GM19324 (cell line): ENCODE data around the gene HEBP2.
"Not testable (repeated sequence)": the region's sequence is repeated elsewhere in the genome, so short reads cannot be mapped to it uniquely, and the experiment has no call there.

ENCODE experiments used
- ATAC-seq: cut with Tn5 transposase; IDR thresholded peaks from one replicate; pipeline ENCODE4 v1.9.1; 2021; ENCODE audit warnings: mild to moderate bottlenecking, moderate library complexity; ENCODE audit not compliant: unreplicated experiment, low FRiP score

Gene HEBP2, protein sequence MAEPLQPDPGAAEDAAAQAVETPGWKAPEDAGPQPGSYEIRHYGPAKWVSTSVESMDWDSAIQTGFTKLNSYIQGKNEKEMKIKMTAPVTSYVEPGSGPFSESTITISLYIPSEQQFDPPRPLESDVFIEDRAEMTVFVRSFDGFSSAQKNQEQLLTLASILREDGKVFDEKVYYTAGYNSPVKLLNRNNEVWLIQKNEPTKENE

GRCh38 chr6:138403801-138404665 lies at the start of gene HEBP2:
Gene HEBP2 (plus strand): TSS chr6:138404223. CDS start chr6:138404496, 273 bp downstream.
- peak; percentile 95 for ATAC-seq

DNA sequence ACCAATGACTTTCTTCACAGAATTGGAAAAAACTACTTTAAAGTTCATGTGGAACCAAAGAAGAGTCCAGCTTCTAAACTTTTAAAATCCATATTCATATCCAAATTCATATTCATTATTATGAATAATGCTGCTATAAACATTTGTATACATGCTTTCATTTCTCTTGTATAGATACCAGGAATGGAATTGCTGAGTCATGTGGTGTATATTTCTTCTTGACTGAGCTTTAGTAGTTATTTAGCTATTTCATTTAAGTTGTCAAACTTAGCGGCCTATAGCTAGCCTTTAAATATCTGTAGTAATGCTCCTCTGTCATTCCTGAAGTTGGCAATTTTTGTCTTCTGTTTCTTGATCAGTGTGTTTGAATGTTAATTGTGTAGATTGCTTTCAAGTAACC lies 46.1 kb upstream of the HEBP2 start:
- no peak for ATAC-seq

- ATAC-seq: not testable (repeated sequence)
Measured at GRCh38 chr6:138368684-138369083, 35.3 kb upstream of the HEBP2 start.

- no peak for ATAC-seq
Measured at GRCh38 chr6:138370631-138371451, 33.2 kb upstream of the HEBP2 start.

- no peak for ATAC-seq
Measured at GRCh38 chr6:138371452-138371711, 32.6 kb upstream of the HEBP2 start.

DNA sequence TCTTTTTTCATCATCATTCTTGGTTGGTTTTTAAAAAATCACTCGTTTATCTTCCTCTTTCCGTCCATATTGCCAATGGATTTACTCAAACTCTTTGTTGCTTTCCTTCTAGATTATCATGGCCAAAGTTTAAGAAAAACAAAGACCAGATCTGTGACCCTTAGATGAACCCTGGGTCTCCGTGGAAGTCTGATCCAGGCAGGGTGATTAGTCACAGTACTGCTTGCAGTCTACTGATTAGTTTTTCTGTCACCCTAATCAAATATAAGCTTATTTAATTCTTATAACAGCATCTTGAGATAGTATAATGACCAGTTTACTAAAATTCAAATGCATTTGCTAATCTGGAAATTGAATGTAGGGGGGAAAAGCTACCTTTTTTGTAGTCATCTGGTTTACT lies 32.3 kb upstream of the HEBP2 start:
- no peak for ATAC-seq

DNA sequence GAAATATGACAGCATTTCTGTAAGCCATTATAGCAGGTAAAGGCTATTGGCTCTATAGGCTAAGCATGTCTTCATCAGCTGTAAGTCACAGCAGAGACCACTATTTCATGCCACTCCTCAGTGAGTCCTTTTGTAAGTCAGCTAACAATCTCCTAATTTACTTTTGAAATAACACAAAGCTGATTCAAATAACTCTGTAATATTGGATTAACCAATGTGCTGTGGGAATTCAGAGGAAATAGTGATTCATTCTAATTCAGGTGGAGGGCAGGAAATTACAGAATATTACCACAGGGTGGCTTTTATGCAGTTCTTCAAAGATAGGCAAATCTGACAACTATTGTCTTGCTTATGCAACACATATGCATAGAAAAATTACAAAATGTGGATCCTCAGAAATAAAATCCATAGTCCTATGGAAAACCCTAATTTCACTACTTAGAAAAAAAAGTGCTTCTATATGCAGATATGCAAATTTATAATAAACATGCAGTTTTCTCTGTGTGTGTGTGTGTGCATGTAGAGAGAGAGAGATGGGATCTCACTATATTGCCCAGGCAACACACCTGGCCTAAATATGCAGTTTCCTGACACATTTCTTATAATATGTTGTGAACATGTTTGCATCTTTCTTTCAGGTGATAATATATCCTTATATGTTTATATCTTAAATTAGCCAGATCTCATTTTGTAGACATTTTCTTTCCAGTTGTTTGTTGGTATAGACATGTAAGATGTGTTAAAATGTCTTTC lies 31.1 kb upstream of the HEBP2 start:
- no peak for ATAC-seq

GRCh38 chr6:138374230-138374629 lies 29.8 kb upstream of the HEBP2 start:
- ATAC-seq: no peak

DNA sequence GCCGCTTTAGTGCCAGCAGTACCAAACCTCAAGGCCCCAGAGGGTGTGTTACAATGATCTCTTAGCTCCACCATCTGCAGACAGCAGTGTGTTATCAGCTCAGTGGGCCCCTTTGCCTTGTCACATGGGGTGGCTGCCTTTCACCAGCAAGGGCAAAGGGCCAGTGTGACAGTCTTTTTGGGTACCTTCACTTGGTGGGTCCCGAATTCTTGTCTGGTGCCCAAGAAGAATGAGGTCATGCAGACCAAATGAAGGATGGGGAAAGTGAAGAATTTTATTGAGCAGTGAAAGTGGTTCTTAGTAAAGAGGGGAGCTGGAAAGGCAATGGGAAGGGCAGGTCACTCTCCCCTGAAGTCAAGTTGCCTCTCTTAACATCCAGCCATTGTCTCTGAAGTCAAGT lies 29.2 kb upstream of the HEBP2 start:
- no peak for ATAC-seq

DNA sequence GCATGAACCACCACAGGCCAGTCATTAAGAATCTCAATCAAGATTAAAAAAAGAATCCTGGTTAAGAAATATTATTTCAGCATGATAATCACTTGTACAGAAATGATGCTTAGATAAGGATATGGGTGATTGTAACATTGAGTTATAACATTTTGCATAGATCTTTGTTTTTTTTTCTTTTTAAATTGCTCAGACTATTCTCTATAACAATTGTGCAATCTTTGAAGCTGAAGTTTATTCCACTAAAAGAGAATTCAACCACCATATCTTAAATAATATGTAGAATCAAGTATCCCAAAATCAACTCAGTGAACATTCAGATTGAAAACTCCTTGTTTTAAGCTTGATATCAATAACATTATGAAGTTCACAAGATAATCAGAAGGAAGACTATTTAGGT lies 27.0 kb upstream of the HEBP2 start:
- ATAC-seq: no peak

GRCh38 chr6:138377844-138378243 lies 26.2 kb upstream of the HEBP2 start, which contains the start of gene SMIM28:
Gene SMIM28 (plus strand): TSS chr6:138377905. CDS start chr6:138378073, 168 bp downstream.
- no peak for ATAC-seq

DNA sequence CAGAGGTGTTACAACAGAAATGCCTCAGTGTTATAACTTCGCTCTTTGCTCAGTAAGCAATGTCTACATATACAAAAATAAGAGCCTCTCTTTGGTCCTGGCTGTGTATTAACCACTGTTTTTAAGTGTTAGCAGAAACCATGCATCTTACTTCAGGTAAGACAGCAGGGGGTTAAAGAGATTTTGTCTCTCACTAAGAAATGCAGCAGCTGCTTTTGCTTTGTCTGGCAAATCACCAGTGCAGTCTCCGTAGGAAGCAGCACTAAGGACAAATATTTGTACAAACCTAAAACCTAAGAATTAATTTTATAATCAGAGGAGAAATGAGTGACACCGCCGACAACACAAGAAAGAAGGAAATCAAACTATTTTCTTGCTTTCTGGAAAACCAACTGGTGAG lies 25.6 kb upstream of the HEBP2 start:
- ATAC-seq: no peak

GRCh38 chr6:138382498-138383265 lies 21.3 kb upstream of the HEBP2 start:
- no peak for ATAC-seq

DNA sequence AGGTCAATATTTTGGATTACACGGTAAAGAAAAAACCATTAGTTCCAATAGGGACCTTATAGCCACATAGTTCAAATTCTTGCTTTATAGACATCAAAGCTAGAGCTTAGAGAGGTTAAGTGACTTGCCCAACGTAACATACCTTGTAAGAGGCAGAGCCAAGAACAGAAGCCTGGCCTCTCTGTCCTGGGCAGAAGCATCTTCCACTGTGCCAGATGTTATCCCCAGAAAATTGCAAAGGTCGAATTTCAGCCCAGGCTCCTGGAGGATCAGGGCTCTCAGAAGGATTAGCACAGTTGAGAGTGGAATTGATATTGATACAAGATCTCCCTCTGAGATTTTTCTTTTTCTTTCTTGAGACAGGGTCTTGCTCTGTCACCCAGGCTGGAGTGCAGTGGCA lies 20.2 kb upstream of the HEBP2 start:
- ATAC-seq: no peak

DNA sequence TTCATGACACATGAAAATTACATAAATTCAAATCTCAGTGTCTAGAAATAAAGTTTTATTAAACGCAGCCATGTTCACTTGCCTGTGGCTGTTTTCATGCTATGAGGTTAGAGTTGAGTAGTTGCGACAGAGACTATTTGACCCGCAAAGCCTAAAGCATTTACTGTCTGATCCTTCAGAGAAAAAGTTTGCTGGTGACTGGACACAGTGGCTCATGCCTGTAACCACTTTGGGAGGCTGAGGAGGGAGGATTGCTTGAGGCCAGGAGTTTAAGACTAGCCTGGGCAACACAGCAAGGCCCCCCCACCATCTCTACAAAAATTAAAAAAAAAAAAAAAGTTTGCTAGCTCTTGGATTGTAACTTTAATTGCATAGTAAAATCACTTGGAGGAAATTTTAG lies 17.1 kb upstream of the HEBP2 start:
- no peak for ATAC-seq

- ATAC-seq: no peak
Measured at GRCh38 chr6:138387577-138388368, 16.2 kb upstream of the HEBP2 start.

DNA sequence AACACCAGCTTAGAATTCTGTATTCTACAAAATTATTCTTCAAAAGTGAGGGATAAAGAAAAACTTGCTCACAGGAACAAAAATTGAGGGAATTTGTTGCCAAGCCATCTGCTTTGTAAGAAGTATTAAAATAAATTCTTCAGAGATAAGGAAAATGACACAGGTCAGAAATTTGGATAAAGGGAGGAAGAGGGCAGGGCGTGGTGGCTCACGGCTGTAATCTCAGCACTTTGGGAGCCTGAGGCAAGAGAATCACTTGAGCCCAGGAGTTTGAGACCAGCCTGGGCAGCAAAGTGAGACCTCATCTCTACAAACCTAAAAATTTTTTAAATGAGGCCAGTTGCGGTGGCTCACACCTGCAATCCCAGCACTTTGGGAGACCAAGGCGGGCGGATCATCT lies 14.5 kb upstream of the HEBP2 start:
- ATAC-seq: no peak

DNA sequence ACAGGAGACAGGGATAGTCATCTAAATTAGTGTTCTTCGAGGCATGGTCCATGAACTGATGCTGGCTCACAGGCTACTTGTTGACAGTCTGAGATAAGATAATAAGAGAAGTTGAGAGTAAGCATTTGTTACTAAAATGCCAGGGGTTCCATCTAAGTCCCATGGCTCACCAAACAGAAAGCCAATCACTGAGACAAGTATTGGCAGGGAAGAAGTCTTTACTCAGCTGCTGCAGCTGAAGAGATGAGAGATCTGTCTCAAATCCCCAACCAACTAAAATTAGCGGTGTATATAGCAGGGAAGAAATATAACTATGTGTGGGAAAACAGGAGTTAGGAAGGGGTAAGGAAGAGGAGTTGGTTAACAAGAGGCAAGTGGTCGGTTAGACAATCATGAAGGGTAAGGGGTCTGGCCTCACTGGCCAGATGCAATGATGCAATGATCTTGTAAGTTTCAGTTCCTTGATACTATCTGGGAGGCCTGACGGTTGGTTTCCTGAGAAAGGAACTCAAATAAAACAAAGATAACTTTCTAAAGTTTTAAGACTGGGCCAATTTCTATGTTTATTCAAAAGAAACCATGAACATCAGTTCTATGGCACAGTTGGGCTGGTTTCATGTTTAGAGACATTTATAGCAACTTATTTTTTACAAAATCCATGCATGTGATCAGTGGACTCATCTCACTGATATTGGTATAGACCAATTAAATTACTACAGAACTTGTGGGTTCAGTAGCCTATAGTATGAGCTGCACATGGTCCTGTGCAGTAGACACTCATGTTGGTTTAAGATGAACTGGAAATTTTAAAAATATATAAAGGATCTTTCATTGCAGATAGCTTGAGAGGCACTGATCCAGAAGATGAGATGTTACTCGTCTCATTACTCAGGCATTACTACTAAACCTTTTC lies 9.9 kb upstream of the HEBP2 start:
- ATAC-seq: no peak
